Large intestine (tissue), 3 donors: ENCODE measurements around the gene SLC2A13. TPM values are rescaled to one million over a fixed set of nuclear protein-coding genes. Genes with fewer than 3 reads are reported as not detected.
A peak's percentile ranks its signal among the peaks of the same experiment; 100 is the strongest.
"Not testable (repeated sequence)": the region's sequence is repeated elsewhere in the genome, so short reads cannot be mapped to it uniquely, and the experiment has no call there.

ENCODE experiments used
- DNase-seq, 2 donors: peaks; one replicate each; pipeline versions ENCODE4 v3.0.0 to v3.0.0-alpha.2; 2013
- H3K27ac ChIP-seq: one replicate; pipeline ENCODE4 v1.5.1; 2013; ENCODE audit warnings: low read length
- H3K27me3 ChIP-seq: 2 replicates; pipeline ENCODE4 v1.6.1; 2013; ENCODE audit warnings: low read length; ENCODE audit not compliant: control insufficient read depth, insufficient read depth
- H3K36me3 ChIP-seq: 2 replicates; pipeline ENCODE4 v1.6.1; 2013; ENCODE audit warnings: low read length; ENCODE audit not compliant: control insufficient read depth, insufficient read depth
- H3K4me1 ChIP-seq: one replicate; pipeline ENCODE4 v1.6.1; 2013; ENCODE audit warnings: low read length; ENCODE audit not compliant: control insufficient read depth, insufficient read depth
- H3K4me3 ChIP-seq: one replicate; pipeline ENCODE4 v1.5.1; 2013; ENCODE audit warnings: low read length
- H3K9me3 ChIP-seq: one replicate; pipeline ENCODE4 v1.6.1; 2013; ENCODE audit warnings: mild to moderate bottlenecking, low read depth, low read length, moderate library complexity; ENCODE audit not compliant: control insufficient read depth
- WGBS: methylation state at CpG from one replicate; pipeline ENCODE4 v1.1.5; 2013; ENCODE audit warnings: low lambda C conversion rate; ENCODE audit not compliant: insufficient coverage; 5-methylcytosine and 5-hydroxymethylcytosine counted together
- polyA plus RNA-seq: library from polyadenylated mRNA; unstranded; fragments of 120-200 nt; gene quantifications from one replicate; pipeline ENCODE4 v1.2.1, GENCODE V29; 2013

The SLC2A13 gene
- polyA plus RNA-seq, 1 donor, result 21.4 TPM

- no CpG with 5 or more reads among the region's 3 CpGs for WGBS
- H3K27ac ChIP-seq, H3K9me3 ChIP-seq, H3K4me3 ChIP-seq, H3K27me3 ChIP-seq, H3K36me3 ChIP-seq, H3K4me1 ChIP-seq, DNase-seq: not testable (repeated sequence)
These were observed 58.9 kb downstream of the SLC2A13 start for GRCh38 chr12:40047002-40047401.

GRCh38 chr12:40045656-40046055, 60.2 kb downstream of the SLC2A13 start:
- Histone ChIP-seq H3K9me3 (no peaks in the 10 kb centered on the region), H3K27ac (no peak overlapping the region), H3K4me1 (no peaks in the 10 kb centered on the region), H3K4me3 (no peak overlapping the region), H3K27me3 (no peaks in the 10 kb centered on the region), H3K36me3 (no peaks in the 10 kb centered on the region)
- 90% methylated on average over 2 of the region's 2 CpGs for WGBS
- no peak for DNase-seq

- Histone ChIP-seq H3K4me1 (no peaks in the 10 kb centered on the region), H3K4me3 (no peak overlapping the region), H3K27ac (no peak overlapping the region), H3K9me3 (no peaks in the 10 kb centered on the region), H3K27me3 (no peaks in the 10 kb centered on the region), H3K36me3 (no peaks in the 10 kb centered on the region)
- DNase-seq, result no peak
These were observed 61.5 kb downstream of the SLC2A13 start for GRCh38 chr12:40044396-40044795.

- H3K27ac ChIP-seq, result no peak overlapping the region
- no CpG with 5 or more reads among the region's 1 CpG for WGBS
- no peaks in the 10 kb centered on the region for H3K9me3 ChIP-seq
- no peak overlapping the region for H3K4me3 ChIP-seq
- no peaks in the 10 kb centered on the region for H3K4me1 ChIP-seq
- no peaks in the 10 kb centered on the region for H3K36me3 ChIP-seq
- no peaks in the 10 kb centered on the region for H3K27me3 ChIP-seq
- DNase-seq, result peak in 1 of 2 donors; percentile 22
These were observed 66.3 kb downstream of the SLC2A13 start for GRCh38 chr12:40039598-40039997.

GRCh38 chr12:40038619-40039018, 67.3 kb downstream of the SLC2A13 start:
- no peak overlapping the region for H3K4me3 ChIP-seq
- peaks cover 3% of the 10 kb centered on the region for H3K4me1 ChIP-seq
- DNase-seq, result no peak

GRCh38 chr12:40034712-40035111, 71.2 kb downstream of the SLC2A13 start:
- Histone ChIP-seq H3K36me3 (no peaks in the 10 kb centered on the region), H3K27ac (no peak overlapping the region), H3K4me1 (peaks cover 22% of the 10 kb centered on the region), H3K4me3 (no peak overlapping the region), H3K9me3 (no peaks in the 10 kb centered on the region), H3K27me3 (no peaks in the 10 kb centered on the region)
- no peak for DNase-seq
- WGBS, result 83% methylated on average over 1 of the region's 2 CpGs

More at GRCh38 chr12:40038619-40039018, 67.3 kb downstream of the SLC2A13 start:
- Histone ChIP-seq H3K9me3 (no peaks in the 10 kb centered on the region), H3K27me3 (no peaks in the 10 kb centered on the region), H3K27ac (no peak overlapping the region), H3K36me3 (no peaks in the 10 kb centered on the region)
- WGBS, result 100% methylated on average over 1 of the region's 3 CpGs

GRCh38 chr12:40034156-40034555, 71.7 kb downstream of the SLC2A13 start:
- no peaks in the 10 kb centered on the region for H3K36me3 ChIP-seq
- no peaks in the 10 kb centered on the region for H3K9me3 ChIP-seq
- peaks cover 22% of the 10 kb centered on the region for H3K4me1 ChIP-seq
- DNase-seq, result no peak
- no peak overlapping the region for H3K4me3 ChIP-seq
- H3K27ac ChIP-seq, result no peak overlapping the region
- H3K27me3 ChIP-seq, result no peaks in the 10 kb centered on the region

GRCh38 chr12:40033242-40033630, 72.6 kb downstream of the SLC2A13 start:
- peaks cover 22% of the 10 kb centered on the region for H3K4me1 ChIP-seq
- DNase-seq, result peak in 1 of 2 donors; percentile 59
- H3K27me3 ChIP-seq, result no peaks in the 10 kb centered on the region
- no peaks in the 10 kb centered on the region for H3K9me3 ChIP-seq
- peak overlapping the region; percentile 70 for H3K27ac ChIP-seq
- H3K4me3 ChIP-seq, result no peak overlapping the region
- no peaks in the 10 kb centered on the region for H3K36me3 ChIP-seq

GRCh38 chr12:40032433-40033241, 73.2 kb downstream of the SLC2A13 start:
- Histone ChIP-seq H3K9me3 (no peaks in the 10 kb centered on the region), H3K4me3 (no peak overlapping the region), H3K27me3 (no peaks in the 10 kb centered on the region), H3K4me1 (peaks cover 22% of the 10 kb centered on the region), H3K36me3 (no peaks in the 10 kb centered on the region), H3K27ac (peak overlapping the region; percentile 70)
- 25% methylated on average over 2 of the region's 5 CpGs for WGBS
- DNase-seq, result peak; percentile 43 to 82

GRCh38 chr12:40031965-40032364, 73.9 kb downstream of the SLC2A13 start:
- peak overlapping the region; percentile 70 for H3K27ac ChIP-seq

GRCh38 chr12:40030970-40031369, 74.9 kb downstream of the SLC2A13 start:
- DNase-seq, H3K36me3 ChIP-seq, H3K27me3 ChIP-seq, H3K9me3 ChIP-seq, H3K4me3 ChIP-seq, H3K27ac ChIP-seq: not testable (repeated sequence)
- peaks cover 22% of the 10 kb centered on the region for H3K4me1 ChIP-seq
- 100% methylated on average over 2 of the region's 9 CpGs for WGBS

More at GRCh38 chr12:40031965-40032364, 73.9 kb downstream of the SLC2A13 start:
- H3K4me3 ChIP-seq, result no peak overlapping the region
- H3K4me1 ChIP-seq, result peaks cover 22% of the 10 kb centered on the region
- H3K36me3 ChIP-seq, result peaks cover 4% of the 10 kb centered on the region
- 58% methylated on average over 3 of the region's 3 CpGs for WGBS
- H3K9me3 ChIP-seq, result no peaks in the 10 kb centered on the region
- no peak for DNase-seq
- H3K27me3 ChIP-seq, result no peaks in the 10 kb centered on the region
